WTC11 (cell line): ENCODE results near the gene FGF12. TPM values are rescaled to one million over a fixed set of nuclear protein-coding genes. Genes with fewer than 3 reads are reported as not detected.

Experiments used
- ATAC-seq: fragments of 200-7000 bp; cut with Tn5 transposase; 2 replicates; pipeline ENCODE4 v1.10.0; 2021; ENCODE audit warnings: mild to moderate bottlenecking, moderate library complexity
- CTCF ChIA-PET: fragments of 300-600 bp; sonication (Branson Sonifier 250); formaldehyde crosslinking; loops from one replicate; lab custom pipeline; 2021; ENCODE audit warnings: antibody characterized with exemption; lab: Charles Lee
- POLR2A ChIA-PET: fragments of 350-600 bp; sonication (Branson Sonifier 250); formaldehyde crosslinking; loops from one replicate; lab custom pipeline; 2021; ENCODE audit warnings: antibody characterized with exemption; lab: Charles Lee
- DNase-seq: peaks from one replicate; pipeline ENCODE4 v3.0.0; 2021; ENCODE audit warnings: low spot score
- H3K27ac Mint-ChIP-seq: 2 replicates; pipeline ENCODE4 v1.8.0; 2021; ENCODE audit warnings: mixed read lengths
- H3K27me3 Mint-ChIP-seq: 2 replicates; pipeline ENCODE4 v1.8.0; 2021; ENCODE audit warnings: low read depth, mild to moderate bottlenecking, moderate library complexity, mixed read lengths
- H3K36me3 Mint-ChIP-seq: 2 replicates; pipeline ENCODE4 v1.8.0; 2021; ENCODE audit warnings: mixed read lengths
- H3K4me1 Mint-ChIP-seq: 2 replicates; pipeline ENCODE4 v1.8.0; 2022; ENCODE audit warnings: mixed read lengths
- H3K4me3 Mint-ChIP-seq: 2 replicates; pipeline ENCODE4 v1.8.0; 2021; ENCODE audit warnings: mild to moderate bottlenecking, moderate library complexity, mixed read lengths
- H3K9me3 Mint-ChIP-seq: 2 replicates; pipeline ENCODE4 v1.8.0; 2021; ENCODE audit warnings: mixed read lengths
- AFF4 ChIP-seq: sonication (generic); formaldehyde crosslinking; IDR thresholded peaks from 2 replicates; pipeline ENCODE4 v1.8.1; 2023; ENCODE audit warnings: mild to moderate bottlenecking, missing genetic modification reagents, borderline replicate concordance
- ARID4B ChIP-seq: sonication (generic); formaldehyde crosslinking; IDR thresholded peaks from 2 replicates; pipeline ENCODE4 v1.8.0; 2023; ENCODE audit warnings: missing genetic modification reagents, mild to moderate bottlenecking, borderline replicate concordance
- ATF2 ChIP-seq: sonication (generic); formaldehyde crosslinking; IDR thresholded peaks from 2 replicates; pipeline ENCODE4 v1.8.1; 2022; ENCODE audit warnings: low read depth, missing genetic modification reagents, borderline replicate concordance
- CREM ChIP-seq: sonication (generic); formaldehyde crosslinking; IDR thresholded peaks from 2 replicates; pipeline ENCODE4 v1.8.1; 2022; ENCODE audit warnings: mild to moderate bottlenecking, missing genetic modification reagents, moderate library complexity
- EMX1 ChIP-seq: fragments of 250-450 bp; sonication (Bioruptor Pico); IDR thresholded peaks from 2 replicates; pipeline ENCODE4 v1.8.0; 2021; ENCODE audit warnings: mild to moderate bottlenecking
- FOXP1 ChIP-seq: sonication (generic); formaldehyde crosslinking; IDR thresholded peaks from 2 replicates; pipeline ENCODE4 v1.8.0; 2022; ENCODE audit warnings: missing genetic modification reagents, mild to moderate bottlenecking, moderate library complexity, borderline replicate concordance
- GTF2I ChIP-seq: fragments of 250-450 bp; sonication (Bioruptor Pico); conservative IDR thresholded peaks from 2 replicates; pipeline ENCODE4 v1.4.0; 2021; ENCODE audit warnings: mild to moderate bottlenecking
- IRF1 ChIP-seq: sonication (generic); formaldehyde crosslinking; IDR thresholded peaks from 2 replicates; pipeline ENCODE4 v1.8.0; 2023; ENCODE audit warnings: missing genetic modification reagents
- ZNF425 ChIP-seq: fragments of 250-450 bp; sonication (Bioruptor Pico); conservative IDR thresholded peaks from 2 replicates; pipeline ENCODE4 v1.9.0; 2021; ENCODE audit warnings: mild to moderate bottlenecking
- total RNA-seq: library from RNA; stranded (reverse); gene quantifications from 3 replicates; pipeline ENCODE4 v1.2.3, GENCODE V29; 2021

Gene FGF12
- total RNA-seq, 1 experiment from 2014 or later, result 13.5 TPM

GRCh38 chr3:192169332-192169915 lies 557.9 kb downstream of the FGF12 start (continued):
- no peak for TF ChIP-seq AFF4 (CRISPR knock-in tag)
- TF ChIP-seq, all 79 proteins: peak for 0

GRCh38 chr3:192168202-192168601 lies 559.1 kb downstream of the FGF12 start:
- no peak for DNase-seq
- no peak overlapping the region for H3K27ac Mint-ChIP-seq

More at GRCh38 chr3:192168202-192168601, 559.1 kb downstream of the FGF12 start:
- ChIA-PET POLR2A (no interaction called here), CTCF (no interaction called here)
- ATAC-seq, result no peak
- peaks cover 39% of the 10 kb centered on the region for H3K4me1 Mint-ChIP-seq
- no peaks in the 10 kb centered on the region for H3K9me3 Mint-ChIP-seq
- no peak for TF ChIP-seq FOXP1 (CRISPR knock-in tag)
- TF ChIP-seq IRF1 (CRISPR knock-in tag), result no peak
- no peak for TF ChIP-seq CREM (CRISPR knock-in tag)
- TF ChIP-seq ARID4B (CRISPR knock-in tag), result no peak
- no peak for TF ChIP-seq ATF2 (CRISPR knock-in tag)
- TF ChIP-seq GTF2I (CRISPR knock-in tag), result no peak
- no peak for TF ChIP-seq EMX1
- TF ChIP-seq ZNF425 (CRISPR knock-in tag), result no peak
- no peaks in the 10 kb centered on the region for H3K36me3 Mint-ChIP-seq
- no peaks in the 10 kb centered on the region for H3K27me3 Mint-ChIP-seq
- no peak overlapping the region for H3K4me3 Mint-ChIP-seq
